GM06990 (cell line): ENCODE data around the gene AMDHD1.

Source experiments
- DNase-seq: peaks from one replicate; pipeline ENCODE4 v3.0.0-alpha.2; 2011; ENCODE audit not compliant: insufficient read length; ENCODE audit errors: extremely low read depth
- H3K27me3 ChIP-seq: replicated peaks from 2 replicates; pipeline ENCODE4 v1.6.0; 2011; ENCODE audit warnings: low read length; ENCODE audit not compliant: control insufficient read depth, insufficient read depth
- H3K36me3 ChIP-seq: 2 replicates; pipeline ENCODE4 v1.5.1; 2011; ENCODE audit warnings: low read length; ENCODE audit not compliant: control insufficient read depth, insufficient read depth
- H3K4me3 ChIP-seq: replicated peaks from 2 replicates; pipeline ENCODE4 v1.5.1; 2011; ENCODE audit warnings: low read depth, mild to moderate bottlenecking, control low read depth, low read length
- TF ChIP-seq, protein P1 (sequence below): IDR thresholded peaks from 2 replicates; pipeline ENCODE4 v1.5.1; 2011; ENCODE audit warnings: low read length, control low read depth, mild to moderate bottlenecking, inconsistent platforms; ENCODE audit not compliant: insufficient read depth, poor library complexity, severe bottlenecking

The AMDHD1 gene

DNA sequence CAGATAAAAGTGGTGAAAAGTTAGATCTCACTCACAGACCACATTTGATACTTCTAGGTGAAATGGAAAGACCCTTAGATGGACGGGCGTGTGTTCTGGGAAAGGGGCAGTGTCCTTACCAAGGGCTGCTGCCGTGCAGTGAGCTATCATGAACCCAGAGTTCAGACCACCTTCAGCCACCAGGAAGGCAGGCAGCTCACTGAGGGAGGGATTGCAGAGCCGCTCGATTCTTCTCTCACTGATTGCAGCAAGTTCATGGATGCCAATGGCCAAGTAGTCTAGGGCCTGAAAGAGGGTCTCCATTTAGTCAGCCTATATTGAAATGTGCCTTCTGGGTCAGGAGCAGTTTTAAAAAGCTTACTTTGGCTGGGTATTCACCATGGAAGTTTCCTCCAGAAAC is 37.3 kb downstream of the AMDHD1 start:
- H3K27me3 ChIP-seq: no peaks in the 10 kb centered on the region; the same call in 1 of the 2 replicates
- TF ChIP-seq, protein P1, sequence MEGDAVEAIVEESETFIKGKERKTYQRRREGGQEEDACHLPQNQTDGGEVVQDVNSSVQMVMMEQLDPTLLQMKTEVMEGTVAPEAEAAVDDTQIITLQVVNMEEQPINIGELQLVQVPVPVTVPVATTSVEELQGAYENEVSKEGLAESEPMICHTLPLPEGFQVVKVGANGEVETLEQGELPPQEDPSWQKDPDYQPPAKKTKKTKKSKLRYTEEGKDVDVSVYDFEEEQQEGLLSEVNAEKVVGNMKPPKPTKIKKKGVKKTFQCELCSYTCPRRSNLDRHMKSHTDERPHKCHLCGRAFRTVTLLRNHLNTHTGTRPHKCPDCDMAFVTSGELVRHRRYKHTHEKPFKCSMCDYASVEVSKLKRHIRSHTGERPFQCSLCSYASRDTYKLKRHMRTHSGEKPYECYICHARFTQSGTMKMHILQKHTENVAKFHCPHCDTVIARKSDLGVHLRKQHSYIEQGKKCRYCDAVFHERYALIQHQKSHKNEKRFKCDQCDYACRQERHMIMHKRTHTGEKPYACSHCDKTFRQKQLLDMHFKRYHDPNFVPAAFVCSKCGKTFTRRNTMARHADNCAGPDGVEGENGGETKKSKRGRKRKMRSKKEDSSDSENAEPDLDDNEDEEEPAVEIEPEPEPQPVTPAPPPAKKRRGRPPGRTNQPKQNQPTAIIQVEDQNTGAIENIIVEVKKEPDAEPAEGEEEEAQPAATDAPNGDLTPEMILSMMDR: no peak
- H3K36me3 ChIP-seq: no peaks in the 10 kb centered on the region
- DNase-seq: no peak
- no peak overlapping the region for H3K4me3 ChIP-seq

DNA sequence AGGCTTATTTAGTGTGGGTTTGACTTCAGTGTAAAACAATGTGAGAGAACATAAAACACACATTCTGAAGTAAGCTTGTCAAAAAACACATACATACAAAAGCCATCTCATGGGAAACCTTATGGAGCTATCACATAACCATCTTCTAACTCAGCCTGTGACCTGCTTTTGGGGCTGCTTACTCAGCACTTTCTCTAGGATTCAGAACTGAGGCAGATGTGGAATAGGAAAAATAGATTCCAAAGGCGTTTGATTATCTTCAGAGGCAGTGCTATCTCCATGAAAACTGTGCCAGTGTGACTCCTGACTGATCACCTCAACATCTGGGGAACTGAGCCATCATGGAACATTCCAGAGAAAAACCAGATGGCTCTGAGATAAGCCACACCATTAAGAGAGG is 39.5 kb downstream of the AMDHD1 start:
- no peak for DNase-seq
- H3K27me3 ChIP-seq: no peaks in the 10 kb centered on the region; the same call in 1 of the 2 replicates
- TF ChIP-seq, protein P1: no peak
- H3K36me3 ChIP-seq: no peaks in the 10 kb centered on the region
- no peak overlapping the region for H3K4me3 ChIP-seq

DNA sequence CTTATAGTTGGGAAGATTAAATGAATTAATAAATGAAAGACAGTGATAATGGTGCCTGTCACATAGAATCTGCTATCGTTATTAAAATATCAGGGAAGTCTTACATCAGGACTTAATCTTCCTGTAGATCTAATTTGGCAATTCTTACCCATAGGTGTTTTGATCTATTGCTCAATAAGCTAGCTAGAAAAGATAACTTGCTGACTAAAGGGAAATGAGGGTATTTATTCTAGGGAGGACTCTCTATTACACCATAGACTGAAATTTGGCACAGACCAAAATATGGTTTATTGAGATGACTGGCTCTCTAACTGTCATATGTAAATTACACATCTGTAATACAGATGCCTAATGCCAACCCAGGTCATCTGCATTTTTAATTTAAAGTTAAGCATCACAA is 41.6 kb downstream of the AMDHD1 start:
- H3K27me3 ChIP-seq: no peaks in the 10 kb centered on the region; the same call in 1 of the 2 replicates
- no peaks in the 10 kb centered on the region for H3K36me3 ChIP-seq
- no peak for DNase-seq
- TF ChIP-seq, protein P1: no peak
- no peak overlapping the region for H3K4me3 ChIP-seq

DNA sequence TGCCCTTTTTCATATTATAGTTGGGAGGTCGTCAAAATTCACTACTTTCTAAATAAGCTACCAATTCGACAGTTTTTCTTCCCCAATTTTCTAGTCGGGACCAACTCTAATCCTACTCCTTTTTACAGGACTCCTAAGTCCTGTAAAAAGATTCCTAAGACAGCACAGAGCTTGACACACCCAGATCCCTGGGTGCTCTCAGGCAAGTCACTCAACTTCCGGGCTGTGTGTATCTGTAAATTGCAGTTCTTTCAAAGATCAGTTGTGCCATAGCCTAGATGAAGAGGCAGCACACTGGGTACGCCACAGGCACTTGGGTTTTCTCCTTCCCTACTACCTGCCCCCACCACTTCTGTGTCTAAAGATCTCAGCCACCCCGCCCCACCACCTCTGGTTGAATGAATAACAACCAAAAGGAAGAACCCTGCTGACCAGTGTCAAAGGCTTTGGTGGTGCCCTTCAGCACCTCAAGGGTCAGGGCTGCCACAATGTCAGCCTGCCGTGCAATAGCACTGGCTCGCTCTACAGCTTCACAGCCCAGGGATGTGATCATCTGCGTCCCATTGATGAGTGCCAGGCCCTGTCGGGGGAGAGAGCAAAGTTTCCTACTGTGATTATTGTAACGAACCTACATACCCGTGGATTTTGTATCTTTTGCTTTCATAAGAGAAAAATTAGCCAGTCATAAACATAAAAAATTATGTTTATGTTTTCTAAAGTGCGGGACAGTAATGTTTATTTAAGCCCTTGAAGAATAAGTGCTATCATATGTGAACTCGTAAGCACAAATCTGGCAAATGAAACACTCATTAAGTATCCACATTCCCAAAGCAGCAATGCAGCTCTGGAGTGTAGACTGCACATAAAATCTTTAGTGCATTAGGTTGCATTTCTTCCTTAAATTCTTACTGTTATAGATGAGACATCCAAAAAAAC is 43.8 kb downstream of the AMDHD1 start:
- no peak for DNase-seq
- H3K4me3 ChIP-seq: no peak overlapping the region
- no peaks in the 10 kb centered on the region; the same call in 1 of the 2 replicates for H3K27me3 ChIP-seq
- TF ChIP-seq, protein P1: no peak
- H3K36me3 ChIP-seq: no peaks in the 10 kb centered on the region

DNA sequence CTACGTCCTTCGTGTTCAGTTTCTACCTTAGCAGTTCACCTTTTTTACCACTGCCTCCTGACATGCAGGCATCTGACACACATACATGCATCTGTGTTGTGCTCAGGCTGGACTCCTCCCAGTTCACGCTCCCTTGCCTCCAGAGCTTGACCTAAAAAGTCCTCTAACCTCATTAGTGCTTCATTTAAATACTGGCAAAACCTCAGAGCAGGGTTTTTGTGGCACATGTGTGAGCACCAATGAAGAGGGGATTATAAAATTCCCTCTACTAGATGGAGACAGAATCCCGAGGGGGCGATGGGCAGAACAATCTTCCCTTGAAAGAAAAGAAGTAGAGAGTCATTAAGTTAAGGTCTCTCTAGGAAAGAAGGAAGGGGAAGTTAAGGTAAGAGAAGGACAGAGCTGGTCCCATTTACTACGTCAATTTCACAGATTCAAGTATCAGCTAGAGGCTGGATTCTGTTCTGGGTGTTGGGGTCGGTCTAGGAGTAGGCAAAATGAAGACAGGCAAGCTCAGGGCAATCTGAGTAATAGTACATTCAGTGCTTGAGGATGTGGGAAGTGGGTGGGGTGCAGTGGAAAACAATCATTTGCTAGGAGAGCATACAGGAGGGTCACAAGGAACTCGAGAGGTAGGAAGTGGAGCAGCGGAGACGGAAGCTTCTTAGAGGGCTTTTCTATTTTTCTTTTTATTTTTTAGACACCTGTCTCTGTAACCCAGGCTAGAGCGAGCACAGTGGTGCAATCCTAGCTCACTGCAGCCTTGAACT is 45.6 kb downstream of the AMDHD1 start:
- H3K36me3 ChIP-seq: no peaks in the 10 kb centered on the region
- H3K4me3 ChIP-seq: no peak overlapping the region
- H3K27me3 ChIP-seq: no peaks in the 10 kb centered on the region; the same call in none of the 2 replicates
- DNase-seq: no peak
- TF ChIP-seq, protein P1: no peak
